HL-60/S4 treated with retinoic acid at 250 ng/mL for 4 days and 3 days (cell line): ENCODE data around the gene COLGALT1.
"Not testable (repeated sequence)": the region's sequence is repeated elsewhere in the genome, so short reads cannot be mapped to it uniquely, and the experiment has no call there.

Source experiments
- in situ Hi-C: fragments of 300-500 bp; cut with MboI; formaldehyde crosslinking; loops from 2 replicates; pipeline ENCODE4 v1.7.0; 2022; ENCODE audit warnings: low sequenced_read_pairs

Gene COLGALT1

DNA sequence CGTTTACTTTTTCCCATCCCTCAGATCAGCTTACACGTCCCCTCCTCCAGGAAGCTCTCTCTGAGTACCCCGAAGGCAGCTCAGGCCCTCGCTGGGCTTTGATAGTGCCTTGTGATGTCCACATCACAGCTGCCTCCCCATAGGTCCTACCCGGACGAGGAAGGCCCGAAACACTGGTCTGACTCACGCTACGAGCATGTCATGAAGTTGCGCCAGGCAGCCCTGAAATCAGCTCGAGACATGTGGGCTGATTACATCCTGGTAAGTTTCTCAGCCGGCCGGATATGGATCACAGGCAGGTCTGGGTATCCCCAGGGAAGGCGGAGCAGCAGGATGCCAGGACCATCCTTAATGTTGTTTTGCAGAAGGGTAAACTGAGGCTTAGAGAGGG lies 4.8 kb downstream of the COLGALT1 start:
- in situ Hi-C loops = no loop called here

DNA sequence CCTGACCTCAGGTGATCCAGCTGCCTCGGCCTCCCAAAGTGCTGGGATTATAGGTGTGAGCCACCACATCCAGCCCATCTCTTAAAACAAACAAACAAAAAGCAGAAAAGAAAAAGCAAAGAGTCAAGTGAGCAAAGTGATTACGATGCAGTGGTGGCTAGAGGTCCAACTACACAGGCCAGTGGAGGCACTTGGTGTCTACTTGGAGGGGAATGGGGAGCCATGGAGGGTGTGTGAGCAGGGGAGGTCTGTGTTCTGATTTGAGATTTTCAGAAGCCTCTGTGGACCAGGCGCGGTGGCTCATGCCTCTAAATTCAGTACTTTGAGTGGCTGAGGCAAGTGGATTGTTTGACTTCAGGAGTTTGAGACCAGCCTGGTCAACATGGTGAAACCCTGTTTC lies 6.6 kb downstream of the COLGALT1 start:
- in situ Hi-C loops = no loop called here

DNA sequence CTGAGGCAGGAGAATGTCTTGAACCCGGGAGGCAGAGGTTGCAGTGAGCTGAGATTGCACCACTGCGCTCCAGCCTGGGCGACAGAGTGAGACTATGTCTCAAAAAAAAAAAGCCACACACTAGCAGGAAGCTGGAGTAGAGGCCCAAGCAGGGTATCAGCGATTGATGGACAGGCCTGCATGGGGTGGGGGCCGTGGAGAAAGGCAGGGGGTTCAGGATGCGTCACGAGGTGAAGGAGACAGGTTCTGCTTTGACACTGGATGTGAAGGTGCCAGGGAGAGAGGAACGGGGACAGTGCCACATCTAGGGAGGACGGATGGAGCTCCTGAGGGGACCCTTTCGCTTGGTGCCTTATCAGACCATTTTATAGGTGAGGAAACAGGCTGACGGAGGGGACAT lies 7.1 kb downstream of the COLGALT1 start:
- in situ Hi-C loops = no loop called here

DNA sequence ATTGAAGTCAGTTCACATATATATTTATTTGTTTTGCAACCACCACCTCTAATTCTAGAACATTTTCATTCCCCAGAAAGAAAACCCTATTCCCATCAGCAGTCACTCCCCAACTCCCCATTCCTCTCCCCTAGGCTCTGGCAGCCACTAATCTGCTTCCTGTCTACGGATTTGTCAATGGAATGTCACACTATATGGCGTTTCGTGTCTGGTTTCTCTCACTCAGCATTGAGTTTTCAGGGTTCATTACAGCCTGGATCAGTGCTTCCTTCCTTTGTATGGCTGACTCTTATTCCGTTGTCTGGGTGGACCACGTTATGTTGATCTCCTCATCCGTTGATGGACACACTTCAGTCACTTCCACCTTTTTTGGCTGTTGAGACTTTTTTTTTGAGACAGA lies 9.3 kb downstream of the COLGALT1 start:
- in situ Hi-C loops = no loop called here

DNA sequence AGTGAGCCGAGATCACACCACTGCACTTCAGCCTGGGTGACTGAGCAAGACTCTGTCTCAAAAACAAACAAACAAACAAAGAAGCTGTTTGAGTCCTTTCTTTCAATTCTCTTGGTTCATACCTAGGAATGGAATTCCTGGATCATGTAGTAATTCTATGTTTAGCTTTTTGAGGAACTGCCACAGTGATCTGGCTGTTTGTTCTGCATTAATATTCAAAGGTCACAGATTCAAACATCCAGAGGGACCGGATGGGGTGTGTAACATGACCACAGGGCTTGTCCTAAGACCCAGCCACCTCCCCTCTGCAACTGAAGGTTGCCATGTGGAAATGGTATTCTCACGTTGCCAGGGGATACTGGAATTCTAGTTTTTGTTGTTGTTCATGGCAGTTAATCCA lies 10.2 kb downstream of the COLGALT1 start:
- in situ Hi-C loops = no loop called here

DNA sequence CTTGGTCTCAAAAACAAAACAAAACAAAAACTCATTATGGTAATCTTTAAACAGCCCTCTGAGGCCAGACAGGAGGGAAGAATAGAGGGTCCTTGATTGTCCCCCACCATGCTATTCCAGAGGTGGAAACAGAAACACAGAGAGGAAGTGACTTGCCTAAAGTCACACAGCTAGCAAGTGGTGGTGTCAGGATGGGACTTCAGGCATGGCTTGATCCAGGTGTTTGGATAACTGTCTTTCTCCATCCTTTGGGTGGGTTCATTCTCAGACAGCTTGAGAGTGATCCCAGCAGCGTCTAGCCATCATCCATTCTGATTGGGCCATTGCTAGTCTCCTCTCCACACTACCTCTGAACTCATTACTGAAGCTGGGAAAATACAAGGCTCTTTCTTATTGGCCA lies 12.5 kb downstream of the COLGALT1 start:
- in situ Hi-C loops = no loop called here

DNA sequence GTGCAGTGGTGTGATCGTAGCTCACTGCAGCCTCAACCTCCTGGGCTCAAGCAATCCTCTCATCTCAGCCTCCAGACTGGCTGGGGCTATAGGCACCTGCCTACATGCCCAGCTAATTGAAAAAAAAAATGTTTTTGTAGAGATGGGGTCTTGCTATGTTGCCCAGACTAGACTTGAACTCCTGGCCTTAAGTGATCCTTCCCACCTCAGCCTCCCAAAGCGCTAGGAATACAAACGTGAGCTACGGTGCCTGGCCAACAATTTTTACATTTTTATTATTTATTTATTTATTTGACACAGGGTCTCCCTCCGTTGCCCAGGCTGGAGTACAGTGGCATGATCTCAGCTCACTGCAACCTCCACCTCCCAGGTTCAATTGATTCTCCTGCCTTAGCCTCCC lies 14.8 kb downstream of the COLGALT1 start:
- in situ Hi-C loops = not testable (repeated sequence)

DNA sequence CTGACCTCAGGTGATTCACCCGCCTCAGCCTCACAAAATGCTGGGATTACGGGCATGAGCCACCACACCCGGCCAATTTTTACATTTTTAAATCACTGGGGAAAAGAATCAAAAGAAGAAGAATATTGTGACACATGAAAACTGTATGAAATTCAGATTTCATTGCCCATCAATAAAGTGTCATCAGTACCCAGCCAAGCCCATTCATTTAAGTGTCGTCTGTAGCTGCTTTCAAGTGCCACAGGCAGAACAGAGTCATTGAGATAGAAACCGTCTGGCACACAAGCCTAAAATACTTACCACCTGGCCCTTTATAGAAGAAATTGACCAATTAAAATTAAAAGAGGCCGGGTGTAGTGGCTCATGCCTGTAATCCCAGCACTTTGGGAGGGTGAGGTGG lies 15.3 kb downstream of the COLGALT1 start:
- in situ Hi-C loops = no loop called here

DNA sequence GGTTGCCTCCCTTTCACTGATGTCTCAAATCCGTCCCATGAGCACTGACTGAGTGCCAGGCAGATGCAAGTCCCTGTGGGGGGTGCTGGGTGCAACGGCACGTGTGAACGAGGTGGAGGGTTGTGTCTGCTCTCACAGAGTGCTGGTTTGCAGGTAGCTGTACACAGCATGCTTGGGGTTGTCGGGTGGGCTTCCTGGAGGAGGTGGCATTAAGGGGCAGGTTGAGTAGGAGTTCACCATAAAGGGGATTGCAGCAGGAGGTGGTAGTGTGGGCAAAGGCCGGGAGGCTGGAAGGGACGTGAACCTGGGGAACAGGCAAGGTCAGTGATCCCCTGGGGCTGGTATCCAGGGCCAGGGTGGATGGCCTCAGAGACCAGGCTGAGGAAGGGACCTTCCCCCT lies 17.2 kb downstream of the COLGALT1 start:
- in situ Hi-C loops = no loop called here

DNA sequence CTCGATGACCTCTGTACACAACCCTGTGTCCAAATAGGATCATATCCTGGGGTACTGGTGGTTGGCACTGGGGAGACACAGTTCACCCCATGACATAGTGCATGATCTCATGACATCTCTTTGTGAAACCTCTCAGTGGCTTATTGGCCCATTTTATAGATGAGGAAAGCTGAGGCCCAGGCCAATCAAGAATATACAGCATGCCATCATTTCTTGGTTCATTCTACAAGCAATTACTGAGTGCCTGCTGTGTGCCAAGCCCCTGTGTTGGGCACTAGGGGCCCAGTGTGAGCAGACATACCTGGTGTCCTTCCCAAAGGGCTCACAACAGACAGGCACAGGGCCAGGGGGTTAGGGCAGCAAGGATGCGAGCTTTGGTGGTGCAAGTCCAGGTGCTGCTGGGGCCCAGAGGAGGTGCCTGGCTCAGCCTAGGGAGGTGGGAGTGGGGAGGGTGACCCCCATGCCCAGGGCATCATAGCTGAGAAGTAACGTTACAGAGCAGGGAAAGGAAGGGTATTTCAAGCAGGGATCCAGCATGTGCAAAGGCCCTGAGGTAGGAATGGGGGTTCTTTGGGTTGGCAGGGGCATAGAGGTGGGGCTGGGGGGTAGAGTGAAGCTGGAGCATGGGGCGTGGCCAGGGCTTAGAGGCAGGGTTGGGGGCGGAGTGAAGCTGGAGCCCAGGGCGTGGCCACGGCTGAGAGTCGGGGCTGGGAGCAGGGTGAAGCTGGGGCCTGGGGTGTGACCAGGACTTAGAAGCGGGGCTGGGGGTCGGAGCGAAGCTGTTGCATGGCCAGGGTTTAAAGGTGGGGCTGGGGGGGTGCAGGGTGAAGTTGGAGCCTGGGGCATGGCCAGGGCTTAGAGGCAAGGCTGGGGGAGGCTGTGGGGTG lies 20.7 kb downstream of the COLGALT1 start:
- in situ Hi-C loops = no loop called here

DNA sequence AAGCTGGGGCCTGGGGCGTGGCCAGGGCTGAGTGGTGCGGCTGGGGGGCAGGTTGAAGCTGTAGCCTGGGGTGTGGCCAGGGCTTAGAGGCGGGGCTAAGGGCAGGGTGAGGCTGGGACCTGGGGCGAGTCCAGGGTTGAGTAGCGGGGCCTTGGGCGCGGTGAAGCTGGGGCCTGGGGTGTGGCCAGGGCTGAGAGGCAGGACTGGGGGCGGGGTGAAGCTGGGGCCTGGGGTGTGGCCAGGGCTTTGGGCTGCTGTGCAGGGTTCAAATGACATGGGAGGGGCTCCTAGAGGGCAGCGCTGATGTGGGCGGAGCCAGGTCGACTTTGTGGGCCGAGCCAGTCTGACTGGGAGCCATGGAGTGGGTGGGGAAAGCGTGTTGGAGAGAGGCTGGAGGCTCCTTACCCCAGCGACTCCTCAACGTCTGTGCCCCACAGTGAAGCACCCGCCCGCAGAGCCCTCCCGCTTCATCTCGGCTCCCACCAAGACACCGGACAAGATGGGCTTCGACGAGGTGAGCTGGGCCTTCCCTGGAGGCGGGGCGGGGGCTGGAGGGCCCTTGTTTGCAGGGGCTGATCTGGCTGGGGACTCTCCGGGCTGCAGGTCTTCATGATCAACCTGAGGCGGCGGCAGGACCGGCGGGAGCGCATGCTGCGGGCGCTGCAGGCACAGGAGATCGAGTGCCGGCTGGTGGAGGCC lies 21.5 kb downstream of the COLGALT1 start:
- in situ Hi-C loops = no loop called here

DNA sequence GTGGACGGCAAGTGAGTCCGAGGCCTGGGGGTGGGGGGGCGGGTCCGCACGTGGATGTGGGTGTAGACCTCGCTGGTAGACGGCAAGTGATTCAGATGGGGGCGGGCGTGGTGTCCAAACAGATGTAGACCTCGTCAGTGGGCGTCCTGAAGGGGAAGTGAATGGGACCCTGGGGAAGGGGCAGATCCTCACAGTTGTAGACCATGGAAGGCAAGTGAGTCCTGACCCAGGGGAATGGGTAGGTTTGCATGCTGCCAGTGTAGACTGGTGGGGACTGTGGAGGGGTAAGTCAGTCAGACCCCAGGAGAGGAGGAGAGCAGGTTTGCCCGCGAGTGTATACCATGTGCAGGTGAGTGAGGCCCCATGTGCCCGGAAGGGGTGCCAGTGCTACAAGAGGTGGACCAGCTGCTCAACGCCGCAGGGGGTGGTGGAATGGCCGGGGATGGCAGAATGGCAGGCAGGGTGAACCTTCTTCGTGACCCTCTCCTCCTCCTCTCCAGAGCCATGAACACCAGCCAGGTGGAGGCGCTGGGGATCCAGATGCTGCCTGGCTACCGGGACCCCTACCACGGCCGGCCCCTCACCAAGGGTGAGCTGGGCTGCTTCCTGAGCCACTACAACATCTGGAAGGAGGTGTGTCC lies 22.1 kb downstream of the COLGALT1 start:
- in situ Hi-C loops = no loop called here

DNA sequence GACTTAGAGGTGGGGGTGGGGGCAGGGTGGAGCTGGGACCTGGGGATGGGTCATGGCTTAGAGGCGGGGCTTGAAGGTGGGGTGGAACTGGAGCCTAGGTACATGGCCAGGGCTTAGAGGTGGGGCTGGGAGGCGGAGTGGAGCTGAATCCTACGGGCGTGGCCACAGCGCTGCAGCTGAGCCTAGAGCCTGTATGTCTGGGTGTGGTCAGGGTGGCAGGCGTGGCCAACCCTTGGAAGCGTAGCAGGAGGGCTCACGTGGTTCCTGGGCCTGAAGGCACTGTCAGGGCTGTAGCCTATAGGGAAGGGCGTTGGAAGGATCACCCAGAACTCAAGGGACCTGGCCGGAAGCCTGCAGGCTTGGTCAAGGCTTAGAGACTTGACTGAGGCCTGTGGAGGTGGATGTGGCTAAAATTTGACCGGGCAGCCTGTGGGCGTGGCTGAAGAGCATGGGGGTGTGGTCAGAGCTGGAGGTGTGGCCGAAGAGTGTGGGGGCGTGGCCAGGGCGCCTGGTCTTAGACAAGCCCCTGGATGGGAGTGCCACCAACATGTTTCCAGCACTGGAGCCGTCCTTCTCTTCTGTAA lies 24.3 kb downstream of the COLGALT1 start:
- in situ Hi-C loops = no loop called here

DNA sequence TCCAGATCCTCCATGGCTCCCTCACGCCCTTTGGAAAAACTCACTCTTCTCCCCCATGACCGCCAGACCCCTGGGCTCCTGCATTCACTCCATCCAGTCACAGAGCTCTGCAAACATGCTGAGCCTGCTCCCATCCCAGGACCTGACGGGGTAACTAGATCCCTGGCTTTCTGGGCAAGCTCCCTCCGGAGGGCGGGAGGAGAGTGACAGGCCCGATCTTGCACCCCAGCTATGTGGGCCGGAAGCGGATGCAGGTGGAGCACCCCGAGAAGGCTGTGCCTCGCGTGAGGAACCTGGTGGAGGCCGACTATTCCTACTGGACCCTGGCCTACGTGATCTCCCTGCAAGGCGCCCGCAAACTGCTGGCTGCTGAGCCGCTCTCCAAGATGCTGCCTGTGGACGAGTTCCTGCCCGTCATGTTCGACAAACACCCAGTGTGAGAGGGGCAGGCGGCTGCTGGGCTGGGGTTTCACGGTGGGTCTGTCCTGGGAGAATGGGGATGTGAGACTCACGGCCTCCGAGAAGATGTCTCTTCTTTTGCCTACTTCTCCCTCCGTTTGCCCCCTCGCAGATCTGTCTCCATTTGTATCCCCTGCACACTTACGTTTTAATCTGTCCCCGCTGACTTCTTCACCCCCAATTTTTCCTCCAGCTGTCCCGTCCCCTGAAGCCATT lies 25.2 kb downstream of the COLGALT1 start:
- in situ Hi-C loops = no loop called here

DNA sequence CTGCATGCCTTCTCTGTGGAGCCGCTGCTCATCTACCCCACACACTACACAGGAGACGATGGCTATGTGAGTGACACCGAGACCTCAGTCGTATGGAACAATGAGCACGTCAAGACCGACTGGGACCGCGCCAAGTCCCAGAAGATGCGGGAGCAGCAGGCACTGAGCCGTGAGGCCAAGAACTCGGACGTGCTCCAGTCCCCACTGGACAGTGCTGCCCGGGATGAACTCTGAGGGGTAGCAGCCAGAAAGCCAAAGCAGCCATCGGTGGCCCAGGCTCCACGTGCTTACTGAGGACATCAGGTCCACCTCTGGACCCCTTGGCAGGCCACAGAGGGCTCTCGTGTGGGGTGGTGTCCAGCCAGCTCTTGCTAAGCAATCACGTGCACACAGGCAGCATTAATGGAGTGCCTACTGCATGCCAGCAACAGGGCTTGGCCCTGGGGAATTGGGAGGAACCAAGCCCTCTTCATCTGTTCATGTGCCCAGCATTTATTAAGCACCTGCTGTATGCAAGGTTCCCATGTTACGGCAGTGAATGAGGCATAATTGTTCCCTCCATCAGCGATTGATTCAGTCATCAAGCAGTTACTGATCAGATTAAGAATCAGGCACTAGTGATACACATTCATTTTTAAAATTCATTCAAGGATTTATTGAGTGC lies 25.9 kb downstream of the COLGALT1 start:
- in situ Hi-C loops = no loop called here

DNA sequence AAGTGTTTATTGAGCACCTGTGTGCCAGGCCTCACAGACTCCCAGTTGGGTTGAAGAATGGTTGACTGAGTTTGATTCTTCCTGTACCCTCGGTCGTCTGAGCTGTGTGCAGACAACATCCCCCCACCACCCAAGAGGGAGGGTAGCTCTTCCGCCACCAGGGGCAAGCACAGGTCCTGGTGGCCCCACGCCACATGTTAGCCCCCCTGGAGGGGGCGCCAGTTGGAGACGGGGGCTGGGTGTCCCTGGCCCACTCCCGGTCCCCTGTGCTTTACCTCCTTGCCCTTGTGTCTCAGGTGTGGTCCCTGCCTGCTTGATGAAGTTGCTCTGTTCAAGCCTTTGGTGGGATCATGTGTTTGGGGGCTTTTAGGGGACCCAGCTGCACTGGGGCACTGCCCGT lies 27.2 kb downstream of the COLGALT1 start:
- in situ Hi-C loops = no loop called here

DNA sequence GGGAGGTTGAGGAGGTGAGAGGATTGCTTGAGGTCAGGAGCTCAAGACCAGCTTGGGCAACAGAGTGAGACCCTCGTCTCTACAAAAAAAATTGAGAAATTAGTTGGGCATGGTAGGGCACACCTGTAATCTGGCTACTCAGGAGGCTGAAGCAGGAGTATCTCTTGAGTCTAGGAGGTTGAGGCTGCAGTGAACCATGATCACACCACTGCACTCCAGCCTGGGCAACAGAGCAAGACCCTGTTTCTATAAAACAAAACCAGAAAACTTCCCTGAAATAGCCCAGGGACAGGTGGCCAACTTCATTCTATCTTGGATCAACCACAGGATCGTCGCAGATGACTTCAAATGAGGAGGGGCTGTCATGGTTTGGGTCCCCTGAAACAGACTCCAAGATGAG lies 28.7 kb downstream of the COLGALT1 start:
- in situ Hi-C loops = no loop called here

DNA sequence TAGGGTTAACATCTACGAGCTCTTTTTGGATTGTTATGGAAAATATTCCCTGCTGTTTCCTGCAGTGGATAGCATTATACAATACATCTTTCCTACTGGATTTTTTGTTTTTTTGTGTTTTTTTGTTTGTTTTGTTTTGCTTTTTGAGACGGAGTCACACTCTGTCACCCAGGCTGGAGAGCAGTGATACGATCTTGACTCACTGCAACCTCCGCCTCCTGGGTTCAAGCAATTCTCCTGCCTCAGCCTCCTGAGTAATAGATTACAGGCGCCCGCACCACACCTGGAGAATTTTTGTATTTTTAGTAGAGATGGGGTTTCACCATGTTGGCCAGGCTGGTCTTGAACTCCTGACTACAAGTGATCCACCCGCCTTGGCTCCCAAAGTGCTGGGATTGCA lies 29.9 kb downstream of the COLGALT1 start:
- in situ Hi-C loops = not testable (repeated sequence)

DNA sequence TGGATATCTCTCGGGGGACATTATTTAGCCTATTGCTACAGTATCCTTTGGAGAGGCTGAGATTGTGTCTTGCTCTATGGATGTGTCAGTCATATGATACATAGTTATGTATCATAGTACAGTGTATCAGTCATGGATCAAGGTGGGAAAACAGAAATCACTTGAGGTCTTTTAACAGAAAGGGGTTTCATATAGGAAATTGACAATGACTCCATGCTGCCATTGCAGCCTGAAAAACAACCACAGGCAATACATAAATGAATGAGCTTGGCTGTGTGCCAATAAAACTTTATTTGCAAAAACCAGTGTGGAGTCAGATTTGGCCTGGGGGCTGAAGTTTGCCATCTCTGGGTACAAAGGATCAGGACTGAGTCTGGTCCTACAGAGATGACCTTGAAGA lies 35.4 kb downstream of the COLGALT1 start:
- in situ Hi-C loops = no loop called here

DNA sequence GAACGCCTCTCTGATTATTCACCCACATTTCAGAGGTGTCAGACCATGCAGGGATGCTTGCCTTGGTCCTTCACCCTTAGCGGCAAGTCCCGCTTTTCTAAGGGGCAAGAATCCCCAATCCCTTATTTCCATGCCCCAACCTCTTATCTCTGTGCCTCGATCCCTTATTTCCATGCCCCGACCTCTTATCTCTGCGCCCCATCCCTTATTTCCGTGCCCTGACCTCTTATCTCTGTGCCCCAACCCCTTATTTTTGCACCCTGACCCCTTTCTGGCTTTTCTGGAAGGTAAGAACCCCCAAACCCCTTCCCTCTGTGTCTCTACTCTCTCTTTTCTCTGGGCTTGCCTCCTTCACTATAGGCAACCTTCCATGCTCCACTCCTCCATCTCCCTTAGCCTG lies 38.8 kb downstream of the COLGALT1 start:
- in situ Hi-C loops = not testable (repeated sequence)
